Measurements from ENCODE around the gene SLC25A4.
"Not testable (repeated sequence)": the region's sequence is repeated elsewhere in the genome, so short reads cannot be mapped to it uniquely, and the experiment has no call there.

The SLC25A4 gene

GRCh38 chr4:185142912-185143600, at the start of gene SLC25A4:
Gene SLC25A4, plus strand, starts transcription at chr4:185143266. Its CDS starts 107 bp downstream, at chr4:185143373.
- peak; percentile 80 for DNase-seq

DNA sequence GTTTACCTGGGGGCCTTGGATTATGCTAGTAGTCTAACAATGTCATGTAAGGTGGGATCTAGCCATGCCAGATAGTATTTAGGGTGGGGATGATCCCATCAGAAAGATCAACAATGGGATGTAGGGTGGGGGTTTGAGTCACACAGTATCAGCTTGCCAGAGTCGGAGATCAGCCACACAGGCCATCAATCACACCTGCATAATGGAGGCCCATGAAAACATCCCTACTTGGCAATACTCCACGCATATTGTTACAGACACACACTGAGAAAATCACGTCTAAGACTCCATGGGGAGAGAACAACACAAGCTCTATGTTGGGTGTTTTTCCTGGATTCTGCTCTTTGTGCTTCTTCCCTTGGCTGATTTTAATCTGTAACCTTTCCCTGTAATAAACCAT, 49.5 kb upstream of the SLC25A4 start:
- DNase-seq = no peak

DNA sequence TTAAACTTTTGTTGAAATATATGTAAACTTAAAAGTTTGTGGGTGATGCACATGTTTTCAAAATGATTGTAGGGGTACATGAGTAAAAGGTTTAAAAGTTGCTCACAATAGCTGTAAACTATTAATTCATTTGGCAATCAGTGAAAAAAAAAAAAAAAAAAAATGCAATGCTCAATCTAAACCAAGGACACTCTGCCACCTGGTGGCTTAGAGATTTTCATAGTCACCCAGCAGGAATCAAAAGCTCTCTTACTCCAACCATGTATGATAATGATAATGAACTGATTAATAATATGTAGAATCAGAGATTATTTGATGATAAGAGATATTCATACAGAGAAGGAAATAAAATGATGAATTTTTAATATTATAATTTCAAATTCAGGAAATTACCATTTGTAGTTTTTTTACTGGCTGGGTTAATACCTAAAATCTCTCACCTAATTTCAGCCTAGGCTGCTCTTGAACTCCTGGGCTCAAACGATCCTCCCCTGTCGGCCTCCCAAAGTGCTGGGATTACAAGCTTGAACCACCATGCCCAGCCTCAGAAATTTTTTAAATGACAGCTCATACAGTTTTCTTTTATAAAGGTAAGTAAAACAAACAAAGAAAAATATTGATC, 46.9 kb upstream of the SLC25A4 start:
- DNase-seq = no peak

DNA sequence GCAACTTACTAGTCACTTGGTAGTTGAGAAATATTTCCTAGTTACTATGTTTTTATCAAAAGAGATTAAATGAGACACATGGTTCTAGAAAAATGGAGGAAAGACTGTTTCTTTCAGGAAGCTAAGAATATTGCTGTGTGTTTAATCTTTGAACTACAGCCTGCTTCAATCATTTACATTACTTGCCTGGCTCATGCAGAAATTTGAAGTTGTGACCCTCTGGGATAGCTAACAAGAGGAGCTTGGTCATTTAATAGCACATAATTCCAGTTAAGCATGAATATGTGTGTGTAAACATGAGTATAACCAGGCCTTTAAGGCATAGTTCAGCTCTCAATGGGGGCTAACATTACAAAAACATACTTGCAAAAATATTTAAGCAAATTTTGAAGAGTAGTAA, 44.6 kb upstream of the SLC25A4 start:
- DNase-seq = no peak

GRCh38 chr4:185099024-185099682, 43.9 kb upstream of the SLC25A4 start:
- DNase-seq = no peak

- DNase-seq = no peak
Measured at GRCh38 chr4:185099940-185100339, 43.1 kb upstream of the SLC25A4 start.

- DNase-seq = no peak
Measured at GRCh38 chr4:185100423-185100822, 42.6 kb upstream of the SLC25A4 start.

GRCh38 chr4:185101354-185101890, 41.6 kb upstream of the SLC25A4 start:
- DNase-seq = no peak

DNA sequence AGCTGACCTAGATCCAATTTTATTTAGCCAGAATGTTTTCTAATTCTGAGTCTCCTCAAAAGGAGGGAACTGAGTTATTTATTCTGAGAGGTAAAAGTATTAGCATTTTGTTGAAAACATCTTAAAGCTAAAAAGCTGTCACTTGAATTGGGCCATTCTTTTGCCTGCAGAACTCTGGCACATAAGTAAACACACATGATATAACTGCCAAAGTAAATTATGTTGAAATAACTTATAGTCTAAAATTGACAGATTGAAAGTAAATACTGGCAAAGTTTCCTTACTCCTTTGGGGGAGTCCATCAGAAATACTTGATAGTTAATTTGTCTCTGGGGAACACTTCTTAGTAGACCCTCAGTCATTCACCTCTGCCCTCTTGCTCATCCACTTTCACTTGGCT, 38.3 kb upstream of the SLC25A4 start:
- no peak for DNase-seq

- DNase-seq = no peak
Measured at GRCh38 chr4:185106353-185106752, 36.7 kb upstream of the SLC25A4 start.

DNA sequence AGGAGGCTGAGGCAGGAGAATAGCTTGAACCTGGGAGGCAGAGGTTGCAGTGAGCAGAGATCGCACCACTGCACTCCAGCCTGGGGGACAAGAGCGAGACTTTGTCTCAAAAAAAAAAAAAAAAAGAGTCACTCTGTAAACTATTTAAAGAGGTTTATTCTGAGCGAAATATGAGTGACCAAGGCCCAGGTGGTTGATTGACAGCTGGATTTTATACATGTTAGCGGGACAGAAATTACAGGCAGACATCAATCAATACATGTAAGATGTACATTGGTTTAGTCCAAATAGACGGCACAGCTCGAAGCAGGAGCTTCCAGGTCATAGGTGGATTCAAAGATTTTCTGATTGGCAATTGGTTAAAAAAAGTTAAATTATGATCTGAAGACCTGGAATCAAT, 35.5 kb upstream of the SLC25A4 start:
- not testable (repeated sequence) for DNase-seq

- DNase-seq = no peak
Measured at GRCh38 chr4:185108185-185108584, 34.9 kb upstream of the SLC25A4 start.

- DNase-seq = no peak
Measured at GRCh38 chr4:185108669-185109068, 34.4 kb upstream of the SLC25A4 start.

DNA sequence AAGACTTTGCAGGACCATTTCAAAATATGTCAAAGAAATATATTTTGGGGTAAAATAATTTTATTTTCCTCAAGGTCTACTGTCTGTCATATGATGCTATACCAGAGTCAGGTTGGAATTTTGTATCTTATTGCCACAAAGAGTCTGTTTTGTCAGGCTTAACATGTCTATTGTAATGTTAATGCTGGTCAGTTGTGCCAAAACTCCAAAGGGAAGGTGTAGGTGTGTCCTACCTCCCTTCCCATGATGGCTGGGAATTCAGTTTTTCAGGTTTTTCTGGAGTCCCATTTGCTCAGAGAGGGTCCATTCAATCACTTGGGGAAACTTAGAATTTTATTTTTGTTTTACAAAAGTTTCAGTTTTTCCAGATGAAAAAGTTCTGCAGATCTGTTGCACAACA, 33.3 kb upstream of the SLC25A4 start:
- DNase-seq = no peak

DNA sequence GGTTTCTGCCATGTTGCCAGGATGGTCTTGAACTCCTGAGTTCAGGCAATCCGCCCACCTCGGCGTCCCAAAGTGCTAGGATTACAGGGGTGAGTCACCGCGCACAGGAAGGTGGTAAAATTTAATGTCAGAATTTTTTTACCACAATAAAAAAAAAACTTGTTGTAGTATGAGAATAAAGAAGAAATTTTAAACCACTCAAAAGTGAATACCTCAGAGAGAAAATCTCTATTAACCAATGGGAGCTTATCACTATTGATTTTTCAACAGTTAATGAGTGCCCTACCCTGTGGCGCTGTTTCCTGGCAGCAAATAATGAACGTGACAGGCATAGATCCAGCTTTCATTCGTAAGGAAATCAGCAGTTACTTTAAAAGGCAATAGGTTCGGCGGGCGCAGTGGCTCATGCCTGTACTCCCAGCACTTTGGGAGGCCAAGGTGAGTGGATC, 32.7 kb upstream of the SLC25A4 start:
- no peak for DNase-seq

DNA sequence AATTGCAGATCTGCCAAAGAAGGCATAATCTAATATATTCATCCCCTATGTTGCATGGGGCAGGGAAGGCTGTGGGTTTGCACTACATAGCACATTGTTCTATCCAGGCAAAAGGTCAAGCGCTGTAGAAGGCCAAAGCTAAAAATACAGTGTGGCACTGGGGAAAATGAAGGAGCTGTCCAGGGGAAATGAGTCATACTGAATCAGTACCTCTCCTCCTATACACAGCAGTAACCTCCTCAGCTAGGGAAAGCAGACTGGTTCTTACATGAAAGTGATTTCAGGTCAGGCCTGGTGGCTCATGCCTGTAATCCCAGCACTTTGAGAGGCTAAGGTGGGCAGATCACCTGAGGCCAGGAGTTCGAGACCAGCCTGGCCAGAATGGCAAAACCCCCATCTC, 31.0 kb upstream of the SLC25A4 start:
- no peak for DNase-seq

DNA sequence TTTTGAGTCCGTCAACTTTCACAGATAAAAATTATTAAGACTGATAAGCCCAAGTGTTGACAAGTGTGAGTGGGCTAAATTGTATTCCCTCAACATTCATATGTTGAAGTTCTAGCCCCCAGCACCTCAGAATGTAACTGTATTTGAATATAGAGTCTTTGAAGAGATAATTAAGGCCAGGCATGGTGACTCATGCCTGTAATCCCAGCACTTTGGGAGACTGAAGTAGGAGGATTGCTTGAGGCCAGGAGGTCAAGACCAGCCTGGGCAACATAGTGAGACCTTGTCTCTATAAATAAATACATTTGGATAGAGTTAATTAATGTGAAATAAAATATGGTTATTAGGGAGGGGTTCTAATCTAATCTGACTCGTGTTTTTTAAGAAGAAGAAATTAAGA, 29.7 kb upstream of the SLC25A4 start:
- DNase-seq = no peak

DNA sequence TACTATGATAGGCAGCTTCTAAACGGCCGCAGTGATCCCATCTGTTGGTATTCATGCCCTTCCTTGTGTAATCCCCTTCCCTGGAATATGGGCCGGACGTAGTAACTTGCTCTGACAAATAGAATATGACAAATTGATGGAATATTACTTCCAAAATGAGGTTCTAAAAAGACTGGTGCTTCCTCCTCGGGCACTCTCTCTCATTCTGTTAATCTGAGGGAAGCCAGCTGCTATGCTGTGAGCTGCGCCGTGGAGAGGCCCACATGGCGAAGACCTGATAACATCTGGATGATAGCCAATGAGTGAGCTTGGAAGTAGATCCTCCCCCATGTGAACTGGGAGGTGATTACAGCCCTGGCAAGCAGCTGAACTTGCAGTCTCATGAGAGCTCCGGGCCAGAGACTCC, 27.2 kb upstream of the SLC25A4 start:
- DNase-seq = peak; percentile 26

- no peak for DNase-seq
Measured at GRCh38 chr4:185117300-185117934, 25.6 kb upstream of the SLC25A4 start.

GRCh38 chr4:185118876-185119275, 24.2 kb upstream of the SLC25A4 start:
- no peak for DNase-seq

DNA sequence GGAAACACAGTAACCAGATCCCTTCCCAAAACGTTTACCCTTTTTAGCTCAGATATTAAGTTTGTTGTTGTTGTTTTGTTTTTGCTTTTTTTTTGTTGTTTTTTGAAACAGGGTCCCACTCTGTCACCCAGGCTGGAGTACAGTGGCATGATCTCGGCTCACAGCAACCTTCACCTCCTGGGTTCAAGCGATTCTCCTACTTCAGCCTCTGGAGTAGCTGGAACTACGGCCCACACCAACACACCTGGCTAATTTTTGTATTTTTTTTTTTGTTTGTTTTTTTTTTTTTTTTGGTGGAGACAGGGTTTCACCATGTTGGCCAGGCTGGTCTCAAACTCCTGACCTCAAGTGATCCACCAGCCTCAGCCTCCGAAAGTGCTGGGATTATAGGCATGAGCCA, 23.6 kb upstream of the SLC25A4 start:
- DNase-seq = not testable (repeated sequence)

- DNase-seq = no peak
Measured at GRCh38 chr4:185119927-185120630, 23.0 kb upstream of the SLC25A4 start.

DNA sequence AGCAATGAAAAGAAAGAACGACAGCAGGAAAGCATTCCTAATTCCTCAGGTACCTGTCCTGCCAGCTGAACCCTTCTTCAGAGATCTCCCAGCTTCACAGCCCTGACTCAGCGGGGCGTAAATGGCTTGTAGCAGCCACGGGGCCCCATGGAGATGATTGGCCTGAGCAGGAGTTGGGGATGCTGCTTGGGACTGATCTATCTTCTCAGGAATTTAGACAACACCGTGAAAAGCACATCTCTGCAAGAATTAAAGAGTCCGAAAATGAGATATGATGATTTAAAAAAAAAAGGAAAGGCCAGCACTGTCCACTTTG, 22.5 kb upstream of the SLC25A4 start:
- no peak for DNase-seq

All from NCI-H146 (cell line).